Caco-2 (cell line): ENCODE measurements around the gene PFKFB2. TPM values are rescaled to one million over a fixed set of nuclear protein-coding genes. Genes with fewer than 3 reads are reported as not detected.

ENCODE experiments used
- BruUV-seq: library from RNA; stranded (reverse); fragments of 400-500 nt; replicated peaks from 2 replicates; lab custom pipeline; 2021; lab: Mats Ljungman, UMichigan
- CTCF ChIA-PET: fragments of 300-600 bp; sonication (Branson Sonifier 250); formaldehyde crosslinking; loops from one replicate; lab custom pipeline; 2022; ENCODE audit warnings: antibody characterized with exemption; lab: Charles Lee
- POLR2A ChIA-PET: fragments of 300-600 bp; sonication (Branson Sonifier 250); formaldehyde crosslinking; loops from one replicate; lab custom pipeline; 2022; ENCODE audit warnings: antibody characterized with exemption; lab: Charles Lee
- DNase-seq, 2 experiments: peaks; one replicate each; pipeline versions ENCODE4 v3.0.0 to v3.0.0-alpha.2; 2020 to 2022
- H3K27me3 ChIP-seq: replicated peaks from 2 replicates; pipeline ENCODE4 v1.6.0; 2011; ENCODE audit warnings: low read length; ENCODE audit not compliant: control insufficient read depth, insufficient read depth
- H3K36me3 ChIP-seq: 2 replicates; pipeline ENCODE4 v1.5.1; 2011; ENCODE audit warnings: low read length; ENCODE audit not compliant: control insufficient read depth, insufficient read depth
- H3K4me1 ChIP-seq: fragments of 250-450 bp; sonication (Bioruptor Pico); 2 replicates; pipeline ENCODE4 v1.5.1; 2020; ENCODE audit warnings: mild to moderate bottlenecking
- H3K4me3 ChIP-seq: 2 replicates; pipeline ENCODE4 v1.5.1; 2011; ENCODE audit warnings: low read depth, mild to moderate bottlenecking, control low read depth, low read length
- H3K9me3 ChIP-seq: fragments of 250-450 bp; sonication (Bioruptor Pico); 2 replicates; pipeline ENCODE4 v1.5.1; 2020; ENCODE audit warnings: mild to moderate bottlenecking, moderate library complexity
- H3K27ac Mint-ChIP-seq: one replicate; pipeline ENCODE4 v1.8.0; 2022; ENCODE audit warnings: mixed read lengths; ENCODE audit not compliant: unreplicated experiment
- H3K27me3 Mint-ChIP-seq: one replicate; pipeline ENCODE4 v1.8.0; 2022; ENCODE audit warnings: mixed read lengths; ENCODE audit not compliant: insufficient read depth, unreplicated experiment
- H3K36me3 Mint-ChIP-seq: one replicate; pipeline ENCODE4 v1.8.0; 2022; ENCODE audit warnings: mild to moderate bottlenecking, mixed read lengths; ENCODE audit not compliant: insufficient read depth, unreplicated experiment
- H3K4me1 Mint-ChIP-seq: one replicate; pipeline ENCODE4 v1.8.0; 2022; ENCODE audit warnings: low read depth, mixed read lengths; ENCODE audit not compliant: unreplicated experiment
- H3K4me3 Mint-ChIP-seq: one replicate; pipeline ENCODE4 v1.8.0; 2022; ENCODE audit warnings: mild to moderate bottlenecking, moderate library complexity, mixed read lengths; ENCODE audit not compliant: unreplicated experiment
- H3K9me3 Mint-ChIP-seq: one replicate; pipeline ENCODE4 v1.8.0; 2022; ENCODE audit warnings: mixed read lengths; ENCODE audit not compliant: unreplicated experiment
- CTCF ChIP-seq, 2 experiments: fragments of 200-600 bp in 1 of 2; IDR thresholded peaks; 1 replicate in 1 of 2; 2 replicates in 1 of 2; pipeline versions ENCODE4 v1.5.1 to v1.8.0; 2011 to 2022; ENCODE audit warnings: antibody characterized with exemption in 1 of 2, control low read depth in 1 of 2, inconsistent platforms in 1 of 2, low read depth in 1 of 2, low read length in 1 of 2, mild to moderate bottlenecking in 1 of 2, moderate library complexity in 1 of 2; ENCODE audit not compliant: insufficient read depth in 1 of 2, severe bottlenecking in 1 of 2, unreplicated experiment in 1 of 2
- intact Hi-C: fragments of 100-400 bp; cut with micrococcal nuclease; formaldehyde crosslinking; loops from one replicate; pipeline ENCODE4 v1.10.0; 2022; ENCODE audit not compliant: unreplicated experiment
- total RNA-seq: library from RNA; stranded (reverse); gene quantifications from 2 replicates; pipeline ENCODE4 v1.2.3, GENCODE V29; 2022

PFKFB2 gene
- total RNA-seq, 1 experiment from 2014 or later, result 38.9 TPM

DNA sequence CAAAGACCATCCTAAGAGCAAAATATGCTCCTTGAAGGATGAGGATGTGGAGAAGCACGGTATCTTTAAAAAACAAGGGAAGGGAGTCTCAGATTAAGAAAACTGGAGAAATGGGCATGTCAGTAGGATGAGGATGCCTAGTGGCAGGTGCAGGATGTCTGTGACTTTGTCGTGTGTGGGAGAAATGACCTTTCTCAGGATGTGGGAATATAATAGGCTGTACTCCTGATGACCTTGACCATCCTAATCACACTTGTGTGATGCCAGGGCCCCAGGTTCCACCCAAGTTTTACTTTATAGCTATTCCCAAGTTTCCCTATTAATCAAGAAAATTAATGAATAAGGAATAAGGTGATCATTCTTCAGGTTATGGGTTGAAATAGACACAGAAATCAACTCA is 33.4 kb upstream of the PFKFB2 start:
- Mint-ChIP-seq H3K4me1 (peaks cover 38% of the 10 kb centered on the region), H3K27me3 (no peaks in the 10 kb centered on the region), H3K4me3 (no peak overlapping the region), H3K27ac (peak overlapping the region; percentile 64), H3K36me3 (peaks cover 28% of the 10 kb centered on the region), H3K9me3 (no peaks in the 10 kb centered on the region)
- peaks cover 42% of the 10 kb centered on the region for H3K4me1 ChIP-seq
- no peak for TF ChIP-seq CTCF (IDR thresholded peaks at IDR 0.05; ENCODE audit: insufficient read depth in 1 of 2, low read depth in 1 of 2, low read length in 1 of 2, severe bottlenecking in 1 of 2, unreplicated experiment in 1 of 2)
- H3K36me3 ChIP-seq, result peaks cover 12% of the 10 kb centered on the region; the same call in 1 of the 2 replicates
- ChIA-PET CTCF (interaction anchor here (2.4 kb wide), 1 partner anchor 13 kb away, joined by 11 read pairs; the partner anchor contains the start of gene C1orf116), POLR2A (interaction anchor here (0.8 to 4.6 kb wide), 2 partner anchors 9 to 13 kb away, joined by 3 to 25 read pairs; partner anchors contain the start of gene C1orf116)
- H3K4me3 ChIP-seq, result no peak overlapping the region
- no peaks in the 10 kb centered on the region for H3K9me3 ChIP-seq
- intact Hi-C loops, result loop anchor here (1.0 kb wide), 2 partner anchors 12 to 13 kb away; partner anchors contain the start of gene C1orf116
- TSS peak; percentile 88 for BruUV-seq
- no peaks in the 10 kb centered on the region for H3K27me3 ChIP-seq
- DNase-seq, result no peak

GRCh38 chr1:207020065-207020708 is 32.9 kb upstream of the PFKFB2 start:
- Histone ChIP-seq H3K4me3 (no peak overlapping the region), H3K4me1 (peaks cover 46% of the 10 kb centered on the region), H3K9me3 (no peaks in the 10 kb centered on the region), H3K27me3 (no peaks in the 10 kb centered on the region), H3K36me3 (peaks cover 12% of the 10 kb centered on the region; the same call in 1 of the 2 replicates)
- H3K4me1 Mint-ChIP-seq, result peaks cover 40% of the 10 kb centered on the region
- intact Hi-C loops, result loop anchor here (1.0 kb wide), 2 partner anchors 12 to 13 kb away; partner anchors contain the start of gene C1orf116
- ChIA-PET POLR2A (interaction anchor here (0.8 to 4.6 kb wide), 2 partner anchors 9 to 12 kb away, joined by 3 to 25 read pairs; partner anchors contain the start of gene C1orf116), CTCF (interaction anchor here (2.4 kb wide), 1 partner anchor 13 kb away, joined by 11 read pairs; the partner anchor contains the start of gene C1orf116)
- peak; percentile 80 to 89 for DNase-seq
- BruUV-seq, result TSS peak; percentile 95
- H3K4me3 Mint-ChIP-seq, result peak overlapping the region; percentile 22
- peak overlapping the region; percentile 64 for H3K27ac Mint-ChIP-seq
- H3K27me3 Mint-ChIP-seq, result no peaks in the 10 kb centered on the region
- peaks cover 30% of the 10 kb centered on the region for H3K36me3 Mint-ChIP-seq
- no peak for TF ChIP-seq CTCF (IDR thresholded peaks at IDR 0.05; ENCODE audit: insufficient read depth in 1 of 2, low read depth in 1 of 2, low read length in 1 of 2, severe bottlenecking in 1 of 2, unreplicated experiment in 1 of 2)
- no peaks in the 10 kb centered on the region for H3K9me3 Mint-ChIP-seq

GRCh38 chr1:207020709-207021107 is 32.4 kb upstream of the PFKFB2 start:
- H3K9me3 ChIP-seq, result no peaks in the 10 kb centered on the region
- no peak for TF ChIP-seq CTCF (IDR thresholded peaks at IDR 0.05; ENCODE audit: insufficient read depth in 1 of 2, low read depth in 1 of 2, low read length in 1 of 2, severe bottlenecking in 1 of 2, unreplicated experiment in 1 of 2)
- peaks cover 12% of the 10 kb centered on the region; the same call in 1 of the 2 replicates for H3K36me3 ChIP-seq
- Mint-ChIP-seq H3K4me3 (no peak overlapping the region), H3K27me3 (no peaks in the 10 kb centered on the region), H3K27ac (peak overlapping the region; percentile 64), H3K36me3 (peaks cover 35% of the 10 kb centered on the region), H3K9me3 (no peaks in the 10 kb centered on the region), H3K4me1 (peaks cover 45% of the 10 kb centered on the region)
- intact Hi-C loops, result loop anchor here (1.0 kb wide), 2 partner anchors 12 to 13 kb away; partner anchors contain the start of gene C1orf116
- BruUV-seq, result no TSS peak
- CTCF ChIA-PET, result interaction anchor here (2.4 kb wide), 1 partner anchor 12 kb away, joined by 11 read pairs; the partner anchor contains the start of gene C1orf116
- no peak for DNase-seq
- POLR2A ChIA-PET, result interaction anchor here (4.6 kb wide), 1 partner anchor 12 kb away, joined by 25 read pairs; the partner anchor contains the start of gene C1orf116
- H3K4me1 ChIP-seq, result peaks cover 51% of the 10 kb centered on the region
- H3K4me3 ChIP-seq, result no peak overlapping the region
- H3K27me3 ChIP-seq, result no peaks in the 10 kb centered on the region
